Stimulated activated CD4-positive, alpha-beta T cell treated with anti-CD3 and anti-CD28 coated beads, Interleukin-4, amount 100 ng/mL, for 4 hours (primary cell): ENCODE measurements around the gene GRAMD2B.
"Not testable (repeated sequence)": the region's sequence is repeated elsewhere in the genome, so short reads cannot be mapped to it uniquely, and the experiment has no call there.

Experiments
- DNase-seq, 2 experiments: peaks; one replicate each; pipeline ENCODE4 v3.0.0-alpha.2; 2020

Gene GRAMD2B

DNA sequence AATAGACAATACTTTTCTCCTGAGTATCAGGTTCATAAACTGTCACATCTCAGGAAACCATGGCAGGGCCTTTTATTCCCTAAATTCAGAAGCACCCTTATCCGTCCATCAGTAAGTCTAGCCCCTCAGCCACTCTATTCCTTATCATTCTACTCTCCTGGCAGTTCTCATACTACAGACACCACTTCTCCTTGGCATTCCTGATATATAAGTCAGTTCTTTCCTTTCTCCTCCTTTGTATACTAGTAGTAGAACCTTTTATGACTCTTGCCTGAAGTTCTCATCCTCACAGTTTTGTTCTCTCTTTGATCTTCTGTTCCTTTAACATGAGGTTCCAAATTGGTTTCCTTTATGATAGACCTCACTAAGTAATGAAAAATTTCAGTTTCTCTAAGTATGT, 29.3 kb downstream of the GRAMD2B start:
- DNase-seq, result no peak

DNA sequence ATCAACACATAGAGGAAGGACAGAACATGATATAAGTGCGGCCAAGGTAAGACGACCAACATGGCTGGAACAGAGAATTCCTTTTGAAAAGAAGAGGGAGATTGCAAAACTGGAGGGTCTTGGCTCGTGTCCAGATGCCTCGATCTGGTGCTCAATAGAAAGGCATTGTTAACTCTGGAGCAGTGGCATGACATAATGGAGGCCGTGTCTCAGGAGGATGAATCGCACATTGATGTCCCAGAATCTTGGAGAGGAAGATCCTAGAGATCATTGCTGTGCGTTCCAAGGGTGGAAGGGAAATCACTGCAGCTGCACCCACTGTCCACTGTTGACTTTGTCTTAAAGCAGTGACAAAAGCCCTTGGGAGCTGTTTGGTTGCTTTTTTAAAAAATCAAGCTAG, 30.9 kb downstream of the GRAMD2B start:
- no peak for DNase-seq

DNA sequence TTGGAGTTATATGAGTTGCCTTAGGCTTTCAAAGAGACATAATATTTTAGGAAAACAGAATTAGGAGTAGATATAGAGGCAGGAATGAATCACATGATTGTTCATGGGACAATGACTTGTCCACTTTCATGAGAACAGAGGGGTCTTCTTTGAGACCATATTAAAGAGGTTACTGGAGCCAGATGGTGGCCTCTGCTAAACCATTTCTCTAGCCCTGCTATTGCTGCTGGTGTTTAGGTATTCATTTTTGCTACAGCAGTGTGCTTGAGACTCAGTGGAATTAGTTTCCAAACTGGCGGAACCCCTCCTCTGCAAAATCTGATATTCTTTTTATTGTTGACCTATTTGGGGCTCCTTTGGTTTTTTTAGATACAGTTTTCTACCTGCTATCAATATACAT, 31.3 kb downstream of the GRAMD2B start:
- no peak for DNase-seq

DNA sequence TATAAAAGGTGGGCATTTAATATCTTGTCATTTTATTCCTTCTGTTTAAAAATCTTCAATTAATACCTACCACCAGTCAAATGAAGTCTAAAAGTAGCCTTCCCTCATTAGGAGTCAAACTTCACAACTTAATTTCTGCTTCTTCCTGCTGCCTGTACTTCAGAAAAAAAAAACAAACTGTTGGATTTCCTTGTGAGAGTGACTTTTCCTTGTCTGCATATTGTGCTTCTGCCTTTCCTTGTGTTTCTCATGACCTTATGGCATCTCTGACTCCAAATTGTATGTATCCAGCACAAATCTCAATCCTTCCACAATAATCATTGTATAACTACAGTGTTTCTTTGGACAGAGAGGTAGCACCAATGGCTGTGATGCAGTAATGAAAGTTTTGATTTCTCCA, 32.1 kb downstream of the GRAMD2B start:
- no peak for DNase-seq

DNA sequence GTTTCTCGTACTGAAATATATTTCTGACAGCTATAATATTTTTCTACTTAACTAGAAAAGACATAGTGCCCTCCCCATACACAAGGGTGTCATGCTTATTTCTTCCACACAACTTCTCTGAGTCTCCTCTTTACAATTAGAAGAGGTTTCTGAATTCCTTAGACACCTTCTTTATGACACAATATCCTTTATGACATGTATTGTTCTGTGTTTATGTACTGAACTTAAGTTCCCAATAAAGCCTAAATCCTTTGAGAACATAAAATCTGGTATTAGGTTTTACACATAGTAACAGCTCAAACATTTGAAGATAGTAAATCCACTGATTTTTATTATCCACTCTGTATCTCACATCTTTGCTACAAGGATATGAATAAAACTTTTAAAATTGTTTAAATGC, 32.5 kb downstream of the GRAMD2B start:
- no peak for DNase-seq

DNA sequence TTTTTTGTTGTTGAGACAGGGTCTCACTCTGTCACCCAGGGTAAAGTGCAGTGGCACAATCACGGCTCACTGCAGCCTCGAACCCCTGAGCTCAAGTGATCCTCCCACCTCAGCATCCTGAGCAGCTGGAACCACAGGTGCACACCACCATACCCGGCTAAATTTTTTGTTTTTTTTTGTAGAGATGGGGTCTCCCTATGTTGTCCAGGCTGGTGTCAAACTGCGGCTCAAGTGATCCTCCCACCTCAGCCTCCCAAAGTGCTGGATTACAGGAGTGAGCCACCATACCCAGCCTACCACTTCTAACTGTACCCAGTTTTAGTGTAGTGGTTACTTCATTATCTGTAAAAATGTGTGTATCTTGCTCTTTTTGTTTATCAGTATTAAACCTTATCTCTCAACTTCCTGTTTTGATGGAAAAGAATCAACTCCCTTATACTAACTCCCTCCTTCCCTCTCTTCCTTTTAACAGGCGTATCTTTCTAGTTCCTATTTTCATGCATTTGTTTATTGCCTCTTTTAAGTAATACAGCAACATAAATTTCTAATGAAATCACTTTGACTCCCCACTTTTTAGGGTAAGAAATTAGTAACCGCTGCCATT, 33.1 kb downstream of the GRAMD2B start:
- DNase-seq, result no peak

DNA sequence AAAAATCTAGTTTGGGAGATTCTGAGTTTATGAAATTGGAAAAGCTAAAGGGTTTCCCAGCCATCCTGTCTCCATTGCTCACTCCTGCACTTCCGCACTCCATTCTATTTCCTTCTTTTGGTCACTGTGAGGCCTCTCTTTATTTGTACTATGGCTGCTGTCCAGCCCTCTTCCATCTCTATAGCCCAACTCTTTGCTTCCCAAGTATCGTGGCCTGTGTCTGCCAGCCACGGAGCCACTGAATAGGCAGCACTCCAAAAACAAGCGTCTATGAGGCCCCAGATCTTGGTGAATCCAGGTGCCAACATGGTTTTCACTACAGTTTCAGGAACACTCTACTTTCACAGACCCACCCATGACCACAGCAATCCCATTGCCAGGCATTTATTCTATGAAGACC, 37.2 kb downstream of the GRAMD2B start:
- no peak for DNase-seq

DNA sequence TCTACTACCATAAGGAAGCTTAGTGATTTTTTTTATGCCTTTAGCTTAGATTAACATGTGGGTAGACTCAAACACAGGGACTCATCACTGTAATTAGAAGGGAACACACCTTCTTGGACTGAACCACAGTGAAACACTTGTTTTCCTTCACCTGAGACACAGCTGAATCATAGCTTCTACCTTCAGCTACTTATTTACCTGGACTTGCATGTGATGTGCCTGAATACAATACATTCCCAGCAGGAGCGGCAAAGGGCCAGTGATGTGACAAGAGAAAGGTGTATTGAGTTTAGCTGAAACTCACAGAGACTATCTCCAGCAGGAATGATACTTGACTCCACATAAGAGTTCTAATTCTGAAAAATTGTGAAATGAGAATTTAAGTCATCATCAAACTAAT, 37.8 kb downstream of the GRAMD2B start:
- DNase-seq, result no peak

DNA sequence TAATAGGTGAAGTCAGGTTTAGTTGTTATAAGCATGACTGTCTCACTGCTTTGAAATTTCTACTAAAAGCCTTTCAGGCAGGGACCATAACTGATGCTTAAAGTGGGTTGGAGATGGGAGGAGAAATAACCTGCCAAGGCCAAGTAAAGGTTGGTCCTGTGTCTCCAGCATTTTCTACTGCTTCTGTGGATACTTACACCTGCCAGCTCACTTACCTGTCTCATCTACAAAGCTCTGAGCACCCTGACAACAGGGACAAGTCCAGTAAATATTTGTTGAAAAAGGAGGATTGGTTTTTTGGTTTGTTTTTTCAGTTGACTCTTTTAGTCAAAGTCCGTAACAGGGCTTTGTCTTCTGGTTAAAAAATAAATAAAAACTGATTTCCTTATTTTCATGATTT, 38.6 kb downstream of the GRAMD2B start:
- no peak for DNase-seq

DNA sequence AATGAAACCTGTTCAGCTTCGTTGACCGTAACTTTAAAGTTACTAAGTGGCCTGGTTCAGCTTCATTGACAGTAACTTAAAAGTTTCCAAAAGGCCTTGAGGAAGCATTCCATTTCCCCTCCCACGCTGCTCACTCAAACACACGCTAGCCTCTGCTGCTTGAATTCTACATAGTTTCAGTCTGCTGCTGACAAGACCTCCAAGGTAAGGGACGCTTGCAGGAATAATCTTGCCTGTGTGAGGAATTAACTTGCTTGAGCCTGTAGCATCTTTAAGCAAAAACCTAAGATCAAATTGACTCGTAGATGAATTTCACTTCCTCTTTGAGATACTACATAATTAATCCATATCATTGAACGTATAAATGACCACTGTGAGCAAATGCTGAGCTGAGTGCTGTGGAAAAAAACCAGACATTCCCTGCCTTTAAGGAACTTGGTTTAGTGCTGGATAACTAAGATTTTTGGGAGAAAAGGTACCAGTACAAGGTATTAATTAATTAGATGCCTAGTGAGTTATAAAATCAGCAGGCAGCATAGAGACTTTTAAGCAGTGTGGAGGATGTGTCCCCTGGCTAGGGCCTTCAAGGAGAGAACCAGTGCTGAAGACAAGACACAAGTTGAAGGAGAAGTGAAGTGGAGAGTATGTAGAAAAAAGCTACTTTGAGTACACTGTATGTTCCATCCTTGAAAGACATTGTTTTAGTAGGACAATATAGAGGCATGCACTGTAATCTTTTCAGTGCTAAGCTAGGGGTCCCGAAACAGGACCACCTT, 39.2 kb downstream of the GRAMD2B start:
- DNase-seq, result no peak

DNA sequence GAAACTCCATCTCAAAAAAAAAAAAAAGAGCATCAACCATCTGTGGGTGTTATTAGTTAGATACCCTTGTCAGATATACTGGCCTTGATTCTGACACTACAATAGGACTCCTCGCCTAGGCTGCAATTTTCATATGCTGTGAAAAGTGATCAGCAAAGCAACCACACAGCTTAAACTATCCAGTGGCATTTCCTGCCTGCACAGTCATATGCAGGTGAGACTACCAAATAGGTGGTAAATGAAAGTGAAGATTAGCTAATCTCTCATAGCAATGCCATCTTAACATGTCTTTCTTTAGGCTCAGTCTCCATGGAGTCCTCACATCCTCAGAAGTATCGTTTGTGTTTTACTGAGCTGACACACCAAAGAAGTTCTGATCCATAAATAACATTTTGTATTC, 40.8 kb downstream of the GRAMD2B start:
- DNase-seq, result no peak

DNA sequence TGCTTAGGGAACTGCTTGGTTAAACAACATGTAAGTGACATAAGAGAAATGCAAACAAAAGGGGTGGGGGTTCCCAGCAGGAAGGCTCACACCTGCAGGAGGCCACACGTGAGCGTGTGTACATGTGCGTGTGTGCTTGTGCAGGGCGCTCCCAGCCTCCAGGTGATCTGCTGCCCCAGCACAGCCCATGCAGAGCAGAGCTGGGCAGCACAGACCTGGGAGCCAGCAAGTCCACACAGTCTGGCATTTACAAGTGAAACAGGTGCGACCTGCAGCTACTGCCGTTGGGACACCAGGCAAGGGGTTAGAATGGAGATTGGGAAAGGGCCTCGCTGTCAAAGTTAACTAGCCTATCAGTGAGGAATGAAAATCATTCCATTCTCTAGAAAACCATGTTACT, 41.8 kb downstream of the GRAMD2B start:
- DNase-seq, result no peak

DNA sequence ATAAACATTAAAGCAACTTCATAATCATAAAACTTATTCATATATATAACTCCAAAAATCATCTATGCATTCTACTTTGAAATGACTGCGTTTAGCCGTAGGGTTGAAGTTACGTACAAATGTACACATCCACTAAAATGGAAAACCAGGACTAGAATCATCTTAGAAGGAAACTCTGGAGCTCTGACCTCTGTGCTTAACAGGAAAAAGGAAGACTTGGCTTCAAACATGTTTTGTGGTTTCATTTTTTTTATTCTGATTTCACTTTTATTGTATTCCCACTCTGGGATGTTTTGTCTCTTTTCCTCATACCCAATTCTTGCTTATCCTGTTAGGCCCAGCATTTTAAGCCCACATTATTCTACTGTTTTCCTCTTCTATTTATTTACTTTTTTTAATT, 44.9 kb downstream of the GRAMD2B start:
- no peak for DNase-seq

DNA sequence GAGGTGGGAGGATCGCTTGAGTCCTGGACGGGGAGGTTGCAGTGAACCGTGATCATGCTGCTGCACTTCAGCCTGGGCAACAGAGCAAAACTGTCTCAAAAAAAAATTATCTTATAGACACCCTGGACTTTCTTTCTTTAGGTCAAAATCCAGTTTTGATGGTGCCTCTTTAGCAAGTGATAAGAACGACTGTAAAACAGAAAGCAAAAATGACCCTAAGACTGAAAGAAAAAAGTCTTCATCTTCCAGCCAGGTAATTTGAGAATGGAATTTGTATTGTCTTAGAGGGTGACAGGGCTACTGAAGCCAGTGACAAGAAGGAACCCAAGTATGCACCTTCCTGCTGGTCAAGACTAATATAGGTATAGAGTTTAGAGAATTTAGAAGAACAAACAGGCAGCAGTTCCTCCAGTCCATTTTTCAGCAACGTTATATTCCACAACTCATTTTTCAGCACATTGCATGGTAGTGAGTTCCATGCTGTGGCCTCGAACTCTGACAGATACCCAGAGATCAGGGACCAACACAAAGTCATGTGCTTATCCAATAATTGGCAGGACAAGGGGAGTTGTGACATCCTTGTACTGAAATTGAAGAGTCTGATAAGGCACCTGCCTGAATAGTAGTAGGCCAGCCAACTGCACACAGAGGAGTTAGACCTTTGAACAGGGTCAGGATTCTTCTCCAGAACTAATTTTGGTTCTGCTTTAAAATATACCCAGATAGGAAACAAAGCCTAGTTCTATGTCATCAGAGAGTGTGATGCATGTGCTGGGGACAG, 46.5 kb downstream of the GRAMD2B start:
- DNase-seq, result no peak

DNA sequence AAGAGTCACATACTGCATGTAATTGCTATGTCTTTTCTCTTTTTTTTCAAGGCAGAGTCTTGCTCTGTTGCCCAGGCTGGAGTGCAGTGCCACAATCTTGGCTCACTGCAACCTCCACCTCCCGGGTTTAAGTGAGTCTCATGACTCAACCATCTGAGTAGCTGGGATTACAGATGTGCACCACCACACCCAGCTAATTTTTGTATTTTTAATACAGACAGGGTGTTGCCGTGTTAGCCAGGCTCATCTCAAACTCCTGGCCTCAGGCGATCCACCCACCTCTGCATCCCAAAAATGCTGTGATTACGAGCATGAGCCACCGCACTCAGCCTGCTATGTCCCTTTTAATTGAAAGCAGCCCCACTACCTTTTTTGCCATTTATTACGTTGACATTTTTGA, 47.3 kb downstream of the GRAMD2B start:
- not testable (repeated sequence) for DNase-seq

DNA sequence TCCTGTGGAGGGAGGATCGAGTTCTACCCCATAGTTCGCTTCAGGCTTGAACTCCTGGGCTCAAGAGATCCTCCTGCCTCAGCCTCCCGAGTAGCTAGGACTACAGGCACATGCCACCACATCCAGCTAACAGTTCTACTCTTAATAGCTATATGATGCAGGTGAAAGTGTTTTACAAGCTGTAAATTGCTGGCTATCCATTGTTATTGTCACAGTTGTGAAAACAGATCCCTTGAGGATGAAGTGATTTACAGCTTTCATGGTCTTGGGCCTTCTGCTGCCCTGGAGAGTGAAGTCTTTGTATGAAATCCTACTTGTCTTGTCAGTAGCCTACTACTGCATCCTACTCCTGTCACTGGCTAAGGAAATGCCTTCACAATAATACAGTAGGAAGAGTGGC, 48.0 kb downstream of the GRAMD2B start:
- no peak for DNase-seq

DNA sequence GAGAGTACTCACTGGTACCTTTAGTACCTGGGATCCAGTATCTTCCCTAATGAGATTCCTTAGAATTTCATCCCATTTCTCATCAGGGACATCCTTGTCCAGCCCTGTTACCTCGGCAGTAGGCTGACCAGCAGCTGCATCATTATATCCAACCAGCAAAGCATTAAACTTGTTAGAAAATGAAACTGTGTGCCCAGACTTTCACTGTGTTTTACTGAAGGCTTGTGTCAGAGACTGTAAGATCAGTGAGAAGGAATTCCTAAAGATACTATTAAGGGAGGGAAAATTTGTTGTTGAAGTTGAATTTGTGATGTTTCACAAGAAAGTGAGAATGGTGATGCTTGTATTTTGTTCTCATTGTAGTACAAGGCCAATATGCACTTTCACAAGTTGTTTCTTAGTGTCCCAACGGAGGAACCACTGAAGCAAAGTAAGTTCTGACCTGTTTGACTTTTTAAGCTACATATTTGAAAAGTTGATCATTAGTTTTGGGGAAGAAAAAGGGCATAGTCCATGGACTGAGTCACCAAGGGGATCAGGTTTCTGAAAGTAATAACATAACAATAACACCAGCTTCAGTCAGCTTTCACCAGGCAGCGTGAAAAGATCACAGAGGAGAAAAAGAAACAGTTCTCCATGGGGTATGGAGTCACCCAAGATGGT, 48.8 kb downstream of the GRAMD2B start:
- DNase-seq, result no peak

DNA sequence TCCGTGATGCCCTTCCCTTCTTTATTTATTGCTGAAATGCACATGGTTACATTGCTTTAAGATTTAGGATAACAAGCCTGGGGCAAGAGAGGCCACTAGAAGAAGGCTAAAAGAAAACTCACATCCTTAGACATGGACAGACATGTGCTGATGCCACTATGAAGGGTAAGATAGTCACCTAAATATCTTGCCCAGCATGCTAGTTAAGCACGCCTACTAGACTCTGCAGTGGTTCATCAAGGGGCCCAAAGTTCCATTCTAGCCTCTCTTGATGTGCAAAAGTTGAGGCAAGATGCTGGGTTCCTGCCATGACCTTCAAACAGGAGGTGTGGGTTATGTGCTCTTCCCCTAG, 49.3 kb downstream of the GRAMD2B start:
- no peak for DNase-seq

DNA sequence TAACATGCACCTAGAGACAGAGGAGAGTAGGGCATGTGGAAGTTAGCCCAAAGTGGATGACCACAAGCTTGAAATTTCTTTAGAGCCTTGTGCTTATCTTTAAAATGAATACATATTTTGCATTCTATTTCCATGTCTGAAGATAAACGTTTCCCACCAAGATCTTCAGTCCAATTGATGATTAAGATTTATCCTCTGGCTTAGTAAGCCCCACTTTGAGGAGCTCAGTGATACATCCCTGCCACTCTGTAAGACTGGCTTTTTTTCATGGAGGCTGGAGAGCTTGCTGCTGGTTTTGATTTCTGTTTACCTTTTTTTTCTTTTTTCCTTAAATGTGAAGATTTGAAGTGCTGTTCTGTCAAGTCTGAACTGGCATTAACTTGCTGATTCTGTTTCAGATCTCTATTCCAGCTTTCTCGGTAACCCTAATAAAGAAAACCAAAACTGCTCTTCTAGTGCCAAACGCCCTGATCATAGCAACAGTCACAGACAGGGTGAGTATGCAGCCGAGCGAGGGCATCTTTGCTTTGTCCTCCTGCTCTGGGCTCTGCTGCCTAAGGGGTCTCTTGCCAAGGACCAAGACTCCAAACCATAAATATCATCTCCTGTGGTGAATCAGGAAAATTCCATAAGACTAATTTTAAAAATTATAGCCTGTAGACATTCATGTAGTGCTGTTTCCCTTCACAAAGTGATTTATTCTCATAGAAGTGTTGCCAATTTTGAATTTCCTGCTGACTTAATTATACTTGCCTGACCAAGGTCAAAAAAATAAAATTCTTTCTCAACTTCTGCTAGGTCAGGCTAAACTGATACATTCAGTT, 54.3 kb downstream of the GRAMD2B start:
- DNase-seq, result no peak

DNA sequence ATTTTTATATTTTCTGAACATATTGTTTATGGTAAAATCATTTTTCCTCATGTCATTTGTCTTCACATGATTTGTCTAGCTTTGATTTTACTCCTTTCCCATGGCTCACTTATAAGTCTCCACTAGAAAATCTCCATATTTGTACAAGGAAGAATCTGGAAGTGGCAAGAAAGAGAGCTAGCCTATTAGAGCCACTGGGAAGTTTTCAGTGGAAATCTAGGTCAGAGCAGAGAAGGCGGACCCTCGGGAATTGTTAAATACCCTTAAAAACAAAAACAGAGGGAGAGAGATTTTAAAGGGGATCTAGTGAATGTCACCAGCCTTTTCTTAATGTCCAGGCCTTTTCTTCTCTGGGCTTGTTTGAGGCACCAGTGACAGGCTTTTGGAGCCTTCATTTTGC, 56.6 kb downstream of the GRAMD2B start:
- no peak for DNase-seq

DNA sequence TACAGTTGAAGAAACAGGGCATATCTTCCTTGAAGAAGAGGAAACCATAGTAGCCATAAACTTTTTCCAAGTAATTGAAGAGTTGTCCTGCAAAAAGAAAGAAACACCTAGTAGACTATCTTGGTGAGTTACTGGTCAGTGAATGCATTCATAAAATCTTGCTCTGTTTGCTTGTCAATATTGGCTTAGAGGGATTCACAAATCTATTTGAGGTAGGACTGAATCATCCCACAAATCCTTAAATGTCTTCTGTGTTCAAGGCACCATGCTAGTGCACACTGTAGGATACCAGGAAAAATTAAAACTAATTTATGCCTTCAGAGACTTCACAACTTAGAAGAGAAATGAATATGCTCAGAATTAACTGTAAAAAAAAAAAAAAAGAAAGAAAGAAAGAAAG, 57.6 kb downstream of the GRAMD2B start:
- DNase-seq, result no peak

DNA sequence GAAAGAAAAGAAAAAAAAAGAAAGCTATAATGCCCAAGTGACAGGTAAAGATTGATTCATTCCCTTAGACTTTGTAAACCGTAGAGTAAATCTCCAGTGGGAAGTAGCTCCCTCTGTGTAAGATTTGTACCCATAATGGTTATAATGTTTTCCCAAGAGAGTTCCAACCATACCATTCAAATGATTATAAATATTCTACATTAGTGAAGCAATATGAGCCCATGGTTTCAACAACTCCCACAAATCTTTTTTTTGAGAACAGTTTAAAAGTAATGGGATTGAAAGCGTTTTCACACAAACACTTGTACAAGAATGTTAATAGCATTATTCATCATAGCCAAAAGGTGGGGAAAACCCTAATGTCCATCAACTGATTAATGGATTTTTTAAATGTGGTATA, 58.0 kb downstream of the GRAMD2B start:
- no peak for DNase-seq

DNA sequence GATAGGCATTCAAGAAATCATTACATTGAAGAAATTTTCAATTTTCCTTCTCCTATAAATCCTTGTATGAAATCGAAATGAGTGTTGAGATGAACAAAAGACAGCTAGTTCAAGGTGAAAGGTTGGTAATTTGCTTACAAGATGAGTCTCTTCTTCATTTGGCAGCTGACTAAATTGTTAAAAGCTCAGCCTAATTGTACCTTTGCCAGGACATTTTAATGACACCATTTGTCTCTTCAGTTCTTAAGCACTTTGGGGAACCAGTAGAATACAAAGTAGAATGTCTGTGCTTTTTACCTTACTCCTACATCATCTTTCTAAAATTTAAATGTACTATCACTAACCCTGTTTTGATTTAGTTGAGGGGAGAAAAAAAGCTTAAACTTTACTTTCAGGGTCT, 59.4 kb downstream of the GRAMD2B start:
- no peak for DNase-seq
